RWPE1 (cell line): Measurements from ENCODE around the gene SNTB2.

Experiments
- CTCF ChIA-PET: fragments of 350-600 bp; sonication (Branson Sonifier 250); formaldehyde crosslinking; extraction: SDS; loops from one replicate; lab custom pipeline; 2021; lab: Yijun Ruan, JAX
- POLR2A ChIA-PET: fragments of 400-600 bp; formaldehyde crosslinking; extraction: SDS; loops from one replicate; lab custom pipeline; 2020; ENCODE audit warnings: antibody characterized with exemption; ENCODE audit not compliant: low non-redundant PET; lab: Yijun Ruan, JAX
- DNase-seq: peaks from one replicate; pipeline ENCODE4 v3.0.0; 2012; ENCODE audit warnings: low spot score
- H3K27ac ChIP-seq: fragments of 450-650 bp; 2 replicates; pipeline ENCODE4 v1.5.1; 2017
- TF ChIP-seq, protein P1 (sequence below): fragments of 450-650 bp; conservative IDR thresholded peaks from 2 replicates; pipeline ENCODE4 v1.5.1; 2017; ENCODE audit warnings: low read depth, mild to moderate bottlenecking

The SNTB2 gene

DNA sequence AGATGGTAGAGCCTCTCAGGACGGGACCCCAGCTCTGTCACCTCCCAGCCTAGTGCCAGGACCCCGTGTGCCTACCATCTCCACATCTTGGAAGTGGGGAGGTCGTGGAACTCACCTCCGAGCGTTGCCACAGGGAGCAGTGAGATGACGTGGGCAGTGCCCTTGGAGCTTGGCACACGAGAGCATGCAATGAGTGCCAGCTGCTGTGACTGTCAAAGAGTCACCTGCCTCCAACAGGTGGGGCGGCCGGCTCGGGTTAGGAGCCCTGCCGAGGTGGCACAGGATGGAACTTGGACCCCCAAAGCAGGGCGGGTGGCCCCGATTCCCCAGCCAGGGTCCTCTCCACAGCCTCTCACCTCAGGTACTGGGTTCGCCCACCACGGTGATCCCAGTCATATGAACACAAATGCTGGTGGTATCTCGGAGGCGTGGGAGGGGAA, 129.7 kb downstream of the SNTB2 start:
- POLR2A ChIA-PET = no interaction called here
- H3K27ac ChIP-seq = no peak overlapping the region
- CTCF ChIA-PET = no interaction called here
- no peak for DNase-seq
- TF ChIP-seq, protein P1, sequence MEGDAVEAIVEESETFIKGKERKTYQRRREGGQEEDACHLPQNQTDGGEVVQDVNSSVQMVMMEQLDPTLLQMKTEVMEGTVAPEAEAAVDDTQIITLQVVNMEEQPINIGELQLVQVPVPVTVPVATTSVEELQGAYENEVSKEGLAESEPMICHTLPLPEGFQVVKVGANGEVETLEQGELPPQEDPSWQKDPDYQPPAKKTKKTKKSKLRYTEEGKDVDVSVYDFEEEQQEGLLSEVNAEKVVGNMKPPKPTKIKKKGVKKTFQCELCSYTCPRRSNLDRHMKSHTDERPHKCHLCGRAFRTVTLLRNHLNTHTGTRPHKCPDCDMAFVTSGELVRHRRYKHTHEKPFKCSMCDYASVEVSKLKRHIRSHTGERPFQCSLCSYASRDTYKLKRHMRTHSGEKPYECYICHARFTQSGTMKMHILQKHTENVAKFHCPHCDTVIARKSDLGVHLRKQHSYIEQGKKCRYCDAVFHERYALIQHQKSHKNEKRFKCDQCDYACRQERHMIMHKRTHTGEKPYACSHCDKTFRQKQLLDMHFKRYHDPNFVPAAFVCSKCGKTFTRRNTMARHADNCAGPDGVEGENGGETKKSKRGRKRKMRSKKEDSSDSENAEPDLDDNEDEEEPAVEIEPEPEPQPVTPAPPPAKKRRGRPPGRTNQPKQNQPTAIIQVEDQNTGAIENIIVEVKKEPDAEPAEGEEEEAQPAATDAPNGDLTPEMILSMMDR = no peak

DNA sequence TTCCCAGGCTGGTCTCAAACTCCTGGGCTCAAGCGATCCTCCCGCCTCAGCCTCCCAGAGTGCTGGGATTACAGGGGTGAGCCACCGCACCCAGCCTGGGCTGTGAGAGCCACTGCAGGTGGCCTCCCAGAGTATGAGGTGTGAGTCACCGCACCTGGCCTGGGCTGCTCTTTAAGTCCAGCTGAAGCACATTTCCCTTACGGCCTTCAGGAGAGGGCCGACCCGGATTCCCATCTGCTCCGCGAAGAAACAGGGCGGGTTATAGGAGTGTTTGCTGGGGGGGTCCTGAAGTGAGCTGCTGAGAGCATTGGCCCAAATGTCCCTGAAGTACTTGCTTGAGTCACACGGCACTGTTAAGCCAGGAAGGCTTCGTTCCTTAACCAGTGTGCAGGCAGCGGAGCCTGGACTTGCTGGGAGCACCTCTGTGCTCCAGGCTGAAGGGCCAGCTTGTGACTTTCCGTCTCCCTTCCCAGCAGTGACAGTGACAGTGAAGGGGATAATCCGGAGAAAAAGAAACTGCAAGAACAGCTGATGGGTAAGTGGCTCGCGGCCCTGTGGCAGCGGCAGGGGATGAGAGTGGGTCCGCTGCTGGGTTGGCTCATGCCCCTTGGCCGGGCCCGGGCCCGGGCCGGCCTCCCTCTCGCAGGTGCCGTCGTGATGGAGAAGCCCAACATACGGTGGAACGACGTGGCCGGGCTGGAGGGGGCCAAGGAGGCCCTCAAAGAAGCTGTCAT, 131.4 kb downstream of the SNTB2 start:
- no peak for DNase-seq
- ChIA-PET CTCF (no interaction called here), POLR2A (no interaction called here)
- TF ChIP-seq, protein P1 = no peak
- H3K27ac ChIP-seq = peak overlapping the region; percentile 27

DNA sequence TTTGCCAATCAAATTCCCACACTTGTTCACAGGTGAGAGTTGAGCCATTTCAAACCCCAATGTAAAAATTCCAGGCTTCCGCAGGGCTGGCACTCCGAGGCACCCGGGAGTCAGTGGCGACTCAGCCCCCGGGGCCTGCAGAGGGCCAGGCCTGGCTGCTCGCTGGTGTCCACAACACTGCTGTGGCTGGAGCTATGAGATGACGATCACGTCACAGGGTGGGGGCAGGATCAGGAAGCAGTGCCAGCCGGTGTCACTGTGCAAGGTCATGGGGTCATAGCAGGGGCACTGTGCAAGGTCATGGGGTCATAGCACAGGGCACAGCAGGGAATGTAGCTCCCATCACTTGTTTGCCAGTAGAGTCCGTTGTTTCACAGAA, 131.9 kb downstream of the SNTB2 start:
- no peak for DNase-seq
- H3K27ac ChIP-seq = peak overlapping the region; percentile 20; the same call in 1 of the 2 replicates
- ChIA-PET POLR2A (interaction anchor here (0.6 kb wide), 1 partner anchor 488 kb away, joined by 7 read pairs; no protein-coding TSS in a partner anchor), CTCF (no interaction called here)
- TF ChIP-seq, protein P1 = no peak

DNA sequence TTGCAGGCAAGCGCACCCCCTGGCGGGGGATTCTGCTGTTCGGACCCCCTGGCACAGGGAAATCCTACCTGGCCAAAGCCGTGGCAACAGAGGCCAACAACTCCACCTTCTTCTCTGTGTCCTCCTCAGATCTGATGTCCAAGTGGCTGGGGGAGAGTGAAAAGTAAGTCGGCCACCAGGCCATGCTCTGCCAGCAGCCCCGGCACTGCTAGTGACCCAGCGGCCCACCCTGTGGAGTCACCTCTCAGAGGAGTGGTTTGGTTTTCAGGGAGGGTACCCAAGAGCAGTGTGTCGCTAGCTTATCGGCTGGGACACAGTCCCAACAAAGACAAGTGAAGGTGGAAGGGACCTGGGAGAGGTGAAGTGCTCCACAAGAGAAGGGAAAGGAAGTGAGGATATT, 132.4 kb downstream of the SNTB2 start:
- peak overlapping the region; percentile 20; the same call in 1 of the 2 replicates for H3K27ac ChIP-seq
- TF ChIP-seq, protein P1 = no peak
- DNase-seq = no peak
- POLR2A ChIA-PET = interaction anchor here (0.6 kb wide), 1 partner anchor 489 kb away, joined by 7 read pairs; no protein-coding TSS in a partner anchor
- CTCF ChIA-PET = no interaction called here

DNA sequence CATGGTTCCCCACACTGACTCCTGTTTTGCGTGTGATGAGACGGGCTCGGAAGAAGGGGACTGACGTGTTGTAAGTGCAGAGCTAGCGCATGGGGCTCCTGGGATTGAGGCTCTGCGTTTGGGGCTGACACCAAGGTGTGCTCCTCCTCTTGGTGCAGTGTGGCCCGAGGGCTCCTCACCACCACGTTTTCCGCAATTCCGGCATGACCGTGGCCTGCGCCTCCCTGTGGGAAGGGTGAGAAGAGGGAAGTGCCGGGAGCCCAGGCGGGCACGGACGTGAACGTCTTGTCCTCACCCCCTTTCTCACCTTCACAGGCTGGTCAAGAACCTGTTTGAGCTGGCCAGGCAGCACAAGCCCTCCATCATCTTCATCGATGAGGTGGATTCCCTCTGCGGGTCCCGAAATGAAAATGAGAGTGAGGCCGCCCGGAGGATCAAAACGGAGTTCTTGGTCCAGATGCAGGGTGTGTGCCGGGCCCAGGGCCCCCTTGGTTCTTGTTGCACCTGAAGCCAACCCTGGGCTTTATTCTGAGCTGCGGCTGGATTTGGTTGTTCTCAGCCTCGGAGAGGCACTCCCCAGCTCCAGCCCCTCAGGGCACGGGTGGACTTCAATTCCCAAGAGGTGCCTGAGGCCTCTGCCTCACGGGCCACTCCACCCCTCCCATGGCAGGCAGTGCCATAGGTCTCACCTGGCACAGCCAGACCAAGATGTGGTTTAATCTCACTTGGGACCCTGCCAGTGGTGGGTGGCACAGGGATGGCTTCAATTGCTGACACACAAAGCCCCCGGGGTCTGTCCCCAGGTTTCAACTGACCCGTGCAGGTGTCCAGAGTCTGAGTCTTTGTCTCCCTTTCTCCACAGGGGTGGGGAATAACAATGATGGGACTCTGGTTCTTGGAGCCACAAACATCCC, 133.1 kb downstream of the SNTB2 start:
- DNase-seq = no peak
- POLR2A ChIA-PET = no interaction called here
- TF ChIP-seq, protein P1 = no peak
- CTCF ChIA-PET = no interaction called here
- peak overlapping the region; percentile 43; the same call in 1 of the 2 replicates for H3K27ac ChIP-seq

DNA sequence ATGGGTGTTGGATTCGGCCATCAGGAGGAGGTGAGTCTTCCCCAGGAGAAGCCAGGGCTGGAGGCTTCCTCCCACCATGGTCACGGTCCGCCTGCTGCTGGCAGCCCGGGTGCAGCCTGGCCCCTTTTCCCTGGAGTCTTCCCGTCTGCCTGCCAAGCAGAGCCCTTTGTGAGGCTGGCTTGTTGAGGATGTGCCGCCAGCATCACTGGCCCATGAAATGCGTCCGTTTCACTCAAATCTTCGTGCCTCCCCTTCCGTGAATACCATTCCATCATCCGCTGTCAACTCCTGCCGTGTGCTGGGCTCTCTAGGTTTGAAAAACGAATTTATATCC, 133.7 kb downstream of the SNTB2 start:
- CTCF ChIA-PET = interaction anchor here (0.6 to 0.7 kb wide), 3 partner anchors 9 to 1995 kb away, joined by 3 to 6 read pairs (median 3); no protein-coding TSS in a partner anchor
- H3K27ac ChIP-seq = peak overlapping the region; percentile 43; the same call in 1 of the 2 replicates
- POLR2A ChIA-PET = no interaction called here
- TF ChIP-seq, protein P1 = no peak
- no peak for DNase-seq
